Endodermal cell (in vitro differentiated cells): Measurements from ENCODE around the gene DRGX. TPM values are rescaled to one million over a fixed set of nuclear protein-coding genes. Genes with fewer than 3 reads are reported as not detected.

Source experiments
- DNase-seq: peaks from one replicate; pipeline ENCODE4 v3.0.0-alpha.2; 2017
- H3K27ac ChIP-seq: 2 replicates; pipeline ENCODE4 v1.5.1; 2013; ENCODE audit warnings: mild to moderate bottlenecking, low read depth, low read length, moderate library complexity
- H3K27me3 ChIP-seq: 2 replicates; pipeline ENCODE4 v1.6.1; 2013; ENCODE audit warnings: mild to moderate bottlenecking, low read length, moderate library complexity; ENCODE audit not compliant: insufficient read depth, control insufficient read depth, poor library complexity, severe bottlenecking
- H3K36me3 ChIP-seq: 2 replicates; pipeline ENCODE4 v1.7.0; 2013; ENCODE audit warnings: mild to moderate bottlenecking, low read length, moderate library complexity; ENCODE audit not compliant: control insufficient read depth, insufficient read depth
- H3K4me1 ChIP-seq: one replicate; pipeline ENCODE4 v1.7.0; 2013; ENCODE audit warnings: low read length; ENCODE audit not compliant: control insufficient read depth, insufficient read depth
- H3K4me3 ChIP-seq: 2 replicates; pipeline ENCODE4 v1.5.1; 2013; ENCODE audit warnings: mild to moderate bottlenecking, low read length, moderate library complexity
- H3K9ac ChIP-seq: 2 replicates; pipeline ENCODE4 v1.6.1; 2013; ENCODE audit warnings: mild to moderate bottlenecking, low read length, moderate library complexity; ENCODE audit not compliant: poor library complexity, severe bottlenecking; ENCODE audit errors: extremely low read depth
- H3K9me3 ChIP-seq: 2 replicates; pipeline ENCODE4 v1.6.1; 2013; ENCODE audit warnings: mild to moderate bottlenecking, low read length, moderate library complexity; ENCODE audit not compliant: control insufficient read depth
- H3K27ac Mint-ChIP-seq: 2 replicates; pipeline ENCODE4 v1.8.0; 2020; ENCODE audit warnings: mixed read lengths
- H3K27me3 Mint-ChIP-seq: 2 replicates; pipeline ENCODE4 v1.8.0; 2021; ENCODE audit warnings: mild to moderate bottlenecking, mixed read lengths; ENCODE audit not compliant: insufficient read depth
- H3K36me3 Mint-ChIP-seq: 2 replicates; pipeline ENCODE4 v1.8.0; 2020; ENCODE audit warnings: low read depth, mixed read lengths
- H3K4me1 Mint-ChIP-seq: 2 replicates; pipeline ENCODE4 v1.8.0; 2020; ENCODE audit warnings: mixed read lengths
- H3K4me3 Mint-ChIP-seq: 2 replicates; pipeline ENCODE4 v1.8.0; 2020; ENCODE audit warnings: mild to moderate bottlenecking, moderate library complexity, mixed read lengths
- H3K9me3 Mint-ChIP-seq: 2 replicates; pipeline ENCODE4 v1.8.0; 2020; ENCODE audit warnings: mild to moderate bottlenecking, mixed read lengths
- CTCF ChIP-seq: fragments of 200-600 bp; sonication (generic); conservative IDR thresholded peaks from 2 replicates; pipeline ENCODE4 v1.5.0; 2021; ENCODE audit warnings: antibody characterized with exemption, mild to moderate bottlenecking
- WGBS, 2 experiments: methylation state at CpG; one replicate each; pipeline versions ENCODE4 v1.1.5 to v1.1.7; 2013; ENCODE audit warnings: missing lambda C conversion rate in 2 of 2, mixed read lengths in 1 of 2; ENCODE audit not compliant: insufficient coverage in 1 of 2, insufficient read length in 1 of 2; 5-methylcytosine and 5-hydroxymethylcytosine counted together
- total RNA-seq, 2 donors: library from RNA; stranded (reverse); fragmentation: NEBNext Ultra II Directional in 1 of 2; extraction: Animal tissue kit (Norgen Biotek cat#: 25700) in 1 of 2; gene quantifications; 2 replicates in 1 of 2; 3 replicates in 1 of 2; pipeline ENCODE4 v1.2.1, GENCODE V29; 2021

DRGX gene
- total RNA-seq, 2 donors from 2014 or later, result not detected

GRCh38 chr10:49356944-49357343 lies 38.9 kb downstream of the DRGX start:
- TF ChIP-seq CTCF, result no peak
- Mint-ChIP-seq H3K9me3 (no peaks in the 10 kb centered on the region), H3K27ac (no peak overlapping the region), H3K36me3 (no peaks in the 10 kb centered on the region), H3K27me3 (no peaks in the 10 kb centered on the region), H3K4me1 (peaks cover 4% of the 10 kb centered on the region), H3K4me3 (no peak overlapping the region)
- H3K27me3 ChIP-seq, result no peaks in the 10 kb centered on the region
- no peak for DNase-seq
- WGBS, 2 experiments, result 100% methylated on average over 1 of the region's 1 CpG; no CpG with 5 or more reads in 1 of the 2 experiments
- H3K4me3 ChIP-seq, result no peak overlapping the region
- H3K9ac ChIP-seq, result no peak overlapping the region
- no peaks in the 10 kb centered on the region for H3K9me3 ChIP-seq
- no peaks in the 10 kb centered on the region for H3K4me1 ChIP-seq
- H3K36me3 ChIP-seq, result no peaks in the 10 kb centered on the region
- no peak overlapping the region for H3K27ac ChIP-seq

- no peaks in the 10 kb centered on the region for H3K4me1 ChIP-seq
- no peak for DNase-seq
- no peaks in the 10 kb centered on the region for H3K9me3 Mint-ChIP-seq
- H3K27ac Mint-ChIP-seq, result no peak overlapping the region
- 94 to 95% methylated on average over 3 to 4 of the region's 4 CpGs for WGBS, 2 experiments
- H3K27ac ChIP-seq, result no peak overlapping the region
- H3K4me3 Mint-ChIP-seq, result no peak overlapping the region
- TF ChIP-seq CTCF, result no peak
- H3K27me3 ChIP-seq, result no peaks in the 10 kb centered on the region
- peaks cover 4% of the 10 kb centered on the region for H3K4me1 Mint-ChIP-seq
- no peaks in the 10 kb centered on the region for H3K36me3 ChIP-seq
- H3K9ac ChIP-seq, result no peak overlapping the region
- no peak overlapping the region for H3K4me3 ChIP-seq
- no peaks in the 10 kb centered on the region for H3K9me3 ChIP-seq
- no peaks in the 10 kb centered on the region for H3K36me3 Mint-ChIP-seq
- H3K27me3 Mint-ChIP-seq, result no peaks in the 10 kb centered on the region
These were observed 39.7 kb downstream of the DRGX start for GRCh38 chr10:49356181-49356580.

GRCh38 chr10:49355221-49355620 lies 40.7 kb downstream of the DRGX start:
- Mint-ChIP-seq H3K27me3 (no peaks in the 10 kb centered on the region), H3K4me3 (no peak overlapping the region)

More at GRCh38 chr10:49355221-49355620, 40.7 kb downstream of the DRGX start:
- DNase-seq, result no peak
- no peaks in the 10 kb centered on the region for H3K4me1 ChIP-seq
- H3K27ac Mint-ChIP-seq, result no peak overlapping the region
- H3K36me3 Mint-ChIP-seq, result no peaks in the 10 kb centered on the region
- H3K27me3 ChIP-seq, result no peaks in the 10 kb centered on the region
- H3K27ac ChIP-seq, result no peak overlapping the region
- no peaks in the 10 kb centered on the region for H3K36me3 ChIP-seq
- TF ChIP-seq CTCF, result no peak
- H3K9ac ChIP-seq, result no peak overlapping the region
- H3K9me3 ChIP-seq, result no peaks in the 10 kb centered on the region
- no peaks in the 10 kb centered on the region for H3K9me3 Mint-ChIP-seq
- H3K4me3 ChIP-seq, result no peak overlapping the region
- WGBS, 2 experiments, result 85 to 94% methylated on average over 2 to 3 of the region's 3 CpGs
- peaks cover 4% of the 10 kb centered on the region for H3K4me1 Mint-ChIP-seq
